A549 (cell line): ENCODE data around the gene GMDS.

Experiments
- CBX8 ChIP-seq: fragments of 200-600 bp; sonication (generic); IDR thresholded peaks from 2 replicates; pipeline ENCODE4 v1.6.1; 2016
- EP300 ChIP-seq, 2 experiments: fragments of >200 bp; sonication (Bioruptor Twin); formaldehyde crosslinking; IDR thresholded peaks; 2 replicates in 1 of 2; 3 replicates in 1 of 2; pipeline ENCODE4 v1.6.1; 2016 to 2017
- POLR2A ChIP-seq: IDR thresholded peaks from 2 replicates; pipeline ENCODE4 v1.6.1; 2012; ENCODE audit warnings: mild to moderate bottlenecking, low read length
- RAD21 ChIP-seq, 2 experiments: fragments of >200 bp in 1 of 2; sonication (Bioruptor Twin) in 1 of 2; formaldehyde crosslinking in 1 of 2; IDR thresholded peaks in 1 of 2; conservative IDR thresholded peaks in 1 of 2; 2 replicates in 1 of 2; 3 replicates in 1 of 2; pipeline ENCODE4 v1.6.1; 2012 to 2018; ENCODE audit warnings: inconsistent platforms in 1 of 2
- SMC3 ChIP-seq: fragments of >200 bp; sonication (Bioruptor Twin); formaldehyde crosslinking; IDR thresholded peaks from 3 replicates; pipeline ENCODE4 v1.6.1; 2018; ENCODE audit warnings: inconsistent platforms
- TF ChIP-seq, protein P1 (sequence below): fragments of >200 bp; sonication (Bioruptor Twin); formaldehyde crosslinking; IDR thresholded peaks from 3 replicates; pipeline ENCODE4 v1.5.1; 2016

DNA sequence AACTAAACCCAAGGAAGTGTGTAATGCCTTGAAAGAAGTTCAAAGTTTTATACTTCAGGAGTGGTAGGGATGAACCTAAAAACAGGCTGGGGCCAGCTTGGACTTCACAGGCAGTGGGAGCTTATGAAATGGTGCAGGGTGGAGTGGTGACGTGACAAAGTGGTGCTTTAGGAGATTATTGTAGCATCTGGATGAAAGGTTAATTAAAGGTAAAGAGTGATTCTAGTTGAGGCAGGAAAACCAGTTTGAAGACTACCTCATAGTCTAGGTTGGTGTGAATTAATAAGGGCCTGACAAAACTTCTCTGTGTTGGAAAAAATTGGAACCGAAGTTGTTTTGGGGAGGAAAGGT, 30.5 kb upstream of the GMDS start:
- TF ChIP-seq EP300 (IDR thresholded peaks at IDR 0.05) = no peak
- no peak for TF ChIP-seq RAD21 (conservative IDR thresholded peaks at IDR 0.05 in 1 of 2, IDR thresholded peaks at IDR 0.05 in 1 of 2)
- TF ChIP-seq, protein P1, sequence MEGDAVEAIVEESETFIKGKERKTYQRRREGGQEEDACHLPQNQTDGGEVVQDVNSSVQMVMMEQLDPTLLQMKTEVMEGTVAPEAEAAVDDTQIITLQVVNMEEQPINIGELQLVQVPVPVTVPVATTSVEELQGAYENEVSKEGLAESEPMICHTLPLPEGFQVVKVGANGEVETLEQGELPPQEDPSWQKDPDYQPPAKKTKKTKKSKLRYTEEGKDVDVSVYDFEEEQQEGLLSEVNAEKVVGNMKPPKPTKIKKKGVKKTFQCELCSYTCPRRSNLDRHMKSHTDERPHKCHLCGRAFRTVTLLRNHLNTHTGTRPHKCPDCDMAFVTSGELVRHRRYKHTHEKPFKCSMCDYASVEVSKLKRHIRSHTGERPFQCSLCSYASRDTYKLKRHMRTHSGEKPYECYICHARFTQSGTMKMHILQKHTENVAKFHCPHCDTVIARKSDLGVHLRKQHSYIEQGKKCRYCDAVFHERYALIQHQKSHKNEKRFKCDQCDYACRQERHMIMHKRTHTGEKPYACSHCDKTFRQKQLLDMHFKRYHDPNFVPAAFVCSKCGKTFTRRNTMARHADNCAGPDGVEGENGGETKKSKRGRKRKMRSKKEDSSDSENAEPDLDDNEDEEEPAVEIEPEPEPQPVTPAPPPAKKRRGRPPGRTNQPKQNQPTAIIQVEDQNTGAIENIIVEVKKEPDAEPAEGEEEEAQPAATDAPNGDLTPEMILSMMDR = no peak
- no peak for TF ChIP-seq CBX8
- no peak for TF ChIP-seq SMC3
- no peak for TF ChIP-seq POLR2A
